ENCODE results near the gene EML1. TPM values are rescaled to one million over a fixed set of nuclear protein-coding genes. Genes with fewer than 3 reads are reported as not detected.

EML1 gene
- total RNA-seq, 2 experiments from 2014 or later, result 0.59 TPM; not detected in 1

- CTCF ChIA-PET, result interaction anchor here (1.2 kb wide), 1 partner anchor 58 kb away, joined by 3 read pairs; no protein-coding TSS in a partner anchor
Observed at GRCh38 chr14:99889268-99889667, 96.1 kb downstream of the EML1 start.

GRCh38 chr14:99891266-99891665 is 98.1 kb downstream of the EML1 start:
- no peak for DNase-seq
- CTCF ChIA-PET, result no interaction called here
- Histone ChIP-seq H3K36me3 (ENCODE audit: insufficient read depth, low read length) (no peaks in the 10 kb centered on the region), H3K9me3 (ENCODE audit: control insufficient read depth in 1 of 2, insufficient read depth in 1 of 2, low read length in 2 of 2) (no peaks in the 10 kb centered on the region), H3K4me1 (ENCODE audit: insufficient read depth, low read length) (no peaks in the 10 kb centered on the region), H3K27me3 (ENCODE audit: control insufficient read depth in 1 of 2, insufficient read depth in 2 of 2, low read length in 2 of 2) (peaks cover 0 to 4% of the 10 kb centered on the region in 2 experiments), H3K27ac (ENCODE audit: low read depth in 1 of 2, low read length in 2 of 2) (no peak overlapping the region), H3K4me3 (ENCODE audit: low read length) (no peak overlapping the region)
- no peak for ATAC-seq (ENCODE audit: poor library complexity)
- Mint-ChIP-seq H3K4me1 (ENCODE audit: low read depth) (no peaks in the 10 kb centered on the region), H3K27me3 (peaks cover 20% of the 10 kb centered on the region), H3K27ac (no peak overlapping the region), H3K4me3 (no peak overlapping the region), H3K36me3 (ENCODE audit: low read depth) (no peaks in the 10 kb centered on the region), H3K9me3 (no peaks in the 10 kb centered on the region)
- intact Hi-C loops (cut with DNase I, micrococcal nuclease), result no loop called here
- TF ChIP-seq CTCF (IDR thresholded peaks at IDR 0.05), result no peak
- POLR2A ChIA-PET, result no interaction called here

More at GRCh38 chr14:99889268-99889667, 96.1 kb downstream of the EML1 start:
- Mint-ChIP-seq H3K4me1 (ENCODE audit: low read depth) (no peaks in the 10 kb centered on the region), H3K36me3 (ENCODE audit: low read depth) (no peaks in the 10 kb centered on the region), H3K9me3 (no peaks in the 10 kb centered on the region), H3K27ac (no peak overlapping the region), H3K27me3 (peaks cover 20% of the 10 kb centered on the region), H3K4me3 (no peak overlapping the region)
- H3K4me1 ChIP-seq (ENCODE audit: insufficient read depth, low read length), result no peaks in the 10 kb centered on the region
- DNase-seq (no peak), ATAC-seq (ENCODE audit: poor library complexity) (no peak)
- no peaks in the 10 kb centered on the region for H3K36me3 ChIP-seq (ENCODE audit: insufficient read depth, low read length)
- TF ChIP-seq CTCF (IDR thresholded peaks at IDR 0.05), result no peak
- no peak overlapping the region for H3K4me3 ChIP-seq (ENCODE audit: low read length)
- H3K27me3 ChIP-seq (ENCODE audit: control insufficient read depth in 1 of 2, insufficient read depth in 2 of 2, low read length in 2 of 2), result peaks cover 0 to 4% of the 10 kb centered on the region in 2 experiments
- POLR2A ChIA-PET, result no interaction called here
- no peaks in the 10 kb centered on the region for H3K9me3 ChIP-seq (ENCODE audit: control insufficient read depth in 1 of 2, insufficient read depth in 1 of 2, low read length in 2 of 2)
- H3K27ac ChIP-seq (ENCODE audit: low read depth in 1 of 2, low read length in 2 of 2), result no peak overlapping the region
- intact Hi-C loops (cut with DNase I, micrococcal nuclease), result no loop called here

- DNase-seq, result no peak
- ChIA-PET POLR2A (no interaction called here), CTCF (no interaction called here)
- Mint-ChIP-seq H3K36me3 (ENCODE audit: low read depth) (no peaks in the 10 kb centered on the region), H3K9me3 (no peaks in the 10 kb centered on the region), H3K4me1 (ENCODE audit: low read depth) (no peaks in the 10 kb centered on the region), H3K27me3 (peaks cover 19% of the 10 kb centered on the region), H3K4me3 (no peak overlapping the region), H3K27ac (no peak overlapping the region)
- Histone ChIP-seq H3K4me3 (ENCODE audit: low read length) (no peak overlapping the region), H3K9me3 (ENCODE audit: control insufficient read depth in 1 of 2, insufficient read depth in 1 of 2, low read length in 2 of 2) (no peaks in the 10 kb centered on the region), H3K27ac (ENCODE audit: low read depth in 1 of 2, low read length in 2 of 2) (no peak overlapping the region), H3K4me1 (ENCODE audit: insufficient read depth, low read length) (no peaks in the 10 kb centered on the region), H3K27me3 (ENCODE audit: control insufficient read depth in 1 of 2, insufficient read depth in 2 of 2, low read length in 2 of 2) (peaks cover 0 to 4% of the 10 kb centered on the region in 2 experiments), H3K36me3 (ENCODE audit: insufficient read depth, low read length) (no peaks in the 10 kb centered on the region)
- intact Hi-C loops (cut with DNase I, micrococcal nuclease), result no loop called here
- TF ChIP-seq CTCF (IDR thresholded peaks at IDR 0.05), result no peak
- no peak for ATAC-seq (ENCODE audit: poor library complexity)
Observed at GRCh38 chr14:99891900-99892299, 98.7 kb downstream of the EML1 start.

Data from CD4-positive, alpha-beta T cell (primary cell).